H9 (cell line): ENCODE results near the gene CPA2. TPM values are rescaled to one million over a fixed set of nuclear protein-coding genes. Genes with fewer than 3 reads are reported as not detected.

Source experiments
- DNase-seq: peaks from one replicate; pipeline ENCODE4 v3.0.0-alpha.2; 2017
- H2AFZ ChIP-seq: one replicate; pipeline ENCODE4 v1.6.1; 2013; ENCODE audit warnings: mild to moderate bottlenecking, low read length, control low read depth, moderate library complexity
- H2AK5ac ChIP-seq: 2 replicates; pipeline ENCODE4 v1.6.1; 2013; ENCODE audit warnings: low read length, control low read depth, mixed read lengths; ENCODE audit not compliant: insufficient read length
- H2BK120ac ChIP-seq: one replicate; pipeline ENCODE4 v1.6.1; 2013; ENCODE audit warnings: low read depth, mild to moderate bottlenecking, low read length, control low read depth, inconsistent platforms; ENCODE audit not compliant: poor library complexity, severe bottlenecking
- H2BK12ac ChIP-seq: 2 replicates; pipeline ENCODE4 v1.6.1; 2013; ENCODE audit warnings: low read length, control low read depth, mixed read lengths, low read depth; ENCODE audit not compliant: insufficient read length
- H2BK15ac ChIP-seq: 2 replicates; pipeline ENCODE4 v1.6.1; 2013; ENCODE audit warnings: low read depth, low read length, control low read depth
- H2BK20ac ChIP-seq: one replicate; pipeline ENCODE4 v1.6.1; 2013; ENCODE audit warnings: low read depth, mild to moderate bottlenecking, low read length, control low read depth, inconsistent platforms; ENCODE audit not compliant: poor library complexity, severe bottlenecking
- H2BK5ac ChIP-seq: 2 replicates; pipeline ENCODE4 v1.6.1; 2013; ENCODE audit warnings: low read length, control low read depth, mixed read lengths; ENCODE audit not compliant: insufficient read length
- H3K14ac ChIP-seq: 2 replicates; pipeline ENCODE4 v1.6.1; 2013; ENCODE audit warnings: low read length, control low read depth; ENCODE audit not compliant: insufficient read depth
- H3K18ac ChIP-seq: 2 replicates; pipeline ENCODE4 v1.6.1; 2013; ENCODE audit warnings: low read depth, mild to moderate bottlenecking, mixed read lengths, low read length, control low read depth; ENCODE audit not compliant: insufficient read length
- H3K23ac ChIP-seq: 2 replicates; pipeline ENCODE4 v1.6.1; 2013; ENCODE audit warnings: low read length, control low read depth, mixed read lengths, low read depth; ENCODE audit not compliant: insufficient read length
- H3K23me2 ChIP-seq: 2 replicates; pipeline ENCODE4 v1.6.1; 2013; ENCODE audit warnings: low read depth, mild to moderate bottlenecking, mixed read lengths, low read length, control low read depth; ENCODE audit not compliant: insufficient read length, poor library complexity, severe bottlenecking
- H3K27ac ChIP-seq: 2 replicates; pipeline ENCODE4 v1.5.1; 2013; ENCODE audit warnings: low read length, control low read depth, mixed read lengths, low read depth; ENCODE audit not compliant: insufficient read length
- H3K27me3 ChIP-seq: 2 replicates; pipeline ENCODE4 v1.6.1; 2013; ENCODE audit warnings: low read length, control low read depth, inconsistent platforms; ENCODE audit not compliant: insufficient read depth
- H3K4ac ChIP-seq: 2 replicates; pipeline ENCODE4 v1.6.1; 2013; ENCODE audit warnings: low read depth, mild to moderate bottlenecking, control low read depth, inconsistent platforms, low read length, moderate library complexity
- H3K4me1 ChIP-seq: 2 replicates; pipeline ENCODE4 v1.6.1; 2013; ENCODE audit warnings: low read length, control low read depth, inconsistent platforms; ENCODE audit not compliant: insufficient read depth
- H3K4me2 ChIP-seq: 2 replicates; pipeline ENCODE4 v1.6.1; 2013; ENCODE audit warnings: low read length, control low read depth, mixed read lengths; ENCODE audit not compliant: insufficient read length, insufficient read depth
- H3K56ac ChIP-seq: 2 replicates; pipeline ENCODE4 v1.6.1; 2013; ENCODE audit warnings: low read depth, mild to moderate bottlenecking, mixed read lengths, low read length, control low read depth; ENCODE audit not compliant: insufficient read length
- H3K79me1 ChIP-seq: 2 replicates; pipeline ENCODE4 v1.6.1; 2013; ENCODE audit warnings: low read depth, mild to moderate bottlenecking, moderate library complexity, low read length, control low read depth, inconsistent platforms; ENCODE audit not compliant: insufficient read depth, poor library complexity, severe bottlenecking
- H3K79me2 ChIP-seq: 2 replicates; pipeline ENCODE4 v1.6.1; 2013; ENCODE audit warnings: low read length, control low read depth, inconsistent platforms; ENCODE audit not compliant: insufficient read depth
- H3K9ac ChIP-seq: 2 replicates; pipeline ENCODE4 v1.6.1; 2013; ENCODE audit warnings: low read length, control low read depth, mixed read lengths; ENCODE audit not compliant: insufficient read length; ENCODE audit errors: extremely low read depth
- H3K9me3 ChIP-seq: one replicate; pipeline ENCODE4 v1.6.1; 2013; ENCODE audit warnings: low read depth, low read length, inconsistent platforms; ENCODE audit not compliant: control insufficient read depth
- H3T11ph ChIP-seq: one replicate; pipeline ENCODE4 v1.6.1; 2013; ENCODE audit warnings: mild to moderate bottlenecking, low read length, control low read depth, inconsistent platforms
- H4K20me1 ChIP-seq: one replicate; pipeline ENCODE4 v1.6.1; 2013; ENCODE audit not compliant: control insufficient read depth, insufficient read length, insufficient read depth
- H4K5ac ChIP-seq: 2 replicates; pipeline ENCODE4 v1.6.1; 2013; ENCODE audit warnings: low read depth, mild to moderate bottlenecking, mixed read lengths, low read length, control low read depth; ENCODE audit not compliant: insufficient read length
- H4K8ac ChIP-seq: replicated peaks from 2 replicates; pipeline ENCODE4 v1.6.1; 2013; ENCODE audit warnings: low read length, control low read depth, mixed read lengths, low read depth; ENCODE audit not compliant: insufficient read length
- H4K91ac ChIP-seq: 2 replicates; pipeline ENCODE4 v1.6.1; 2013; ENCODE audit warnings: low read depth, mild to moderate bottlenecking, moderate library complexity, mixed read lengths, low read length, control low read depth; ENCODE audit not compliant: insufficient read length
- H3K27ac Mint-ChIP-seq, 3 experiments: 2 replicates in 2 of 3; 3 replicates in 1 of 3; pipeline ENCODE4 v1.8.0; 2020 to 2021; ENCODE audit warnings: mixed read lengths in 3 of 3, mild to moderate bottlenecking in 1 of 3, moderate library complexity in 1 of 3
- H3K27me3 Mint-ChIP-seq: 2 replicates; pipeline ENCODE4 v1.8.0; 2021; ENCODE audit warnings: low read depth, mild to moderate bottlenecking, moderate library complexity, mixed read lengths
- H3K36me3 Mint-ChIP-seq, 3 experiments: 2 replicates in 2 of 3; 3 replicates in 1 of 3; pipeline ENCODE4 v1.8.0; 2020 to 2021; ENCODE audit warnings: low read depth in 3 of 3, mixed read lengths in 3 of 3; ENCODE audit not compliant: insufficient read depth in 1 of 3
- H3K4me1 Mint-ChIP-seq, 2 experiments: 2 replicates each; pipeline ENCODE4 v1.8.0; 2020; ENCODE audit warnings: mixed read lengths in 2 of 2
- H3K4me3 Mint-ChIP-seq, 2 experiments: 2 replicates in 1 of 2; 3 replicates in 1 of 2; pipeline ENCODE4 v1.8.0; 2020 to 2021; ENCODE audit warnings: mild to moderate bottlenecking in 2 of 2, mixed read lengths in 2 of 2, moderate library complexity in 1 of 2
- H3K9me3 Mint-ChIP-seq, 2 experiments: 2 replicates in 1 of 2; 3 replicates in 1 of 2; pipeline ENCODE4 v1.8.0; 2020; ENCODE audit warnings: mild to moderate bottlenecking in 2 of 2, mixed read lengths in 2 of 2, moderate library complexity in 1 of 2
- WGBS: extraction: QIAGEN DNeasy Blood & Tissue Kit; methylation state at CpG from one replicate; pipeline ENCODE4 v1.1.7; 2013; ENCODE audit warnings: missing lambda C conversion rate, low lambda C conversion rate, mixed read lengths; ENCODE audit not compliant: insufficient read length; ENCODE audit errors: extremely low coverage; 5-methylcytosine and 5-hydroxymethylcytosine counted together
- total RNA-seq: library from RNA; stranded (reverse); gene quantifications from 2 replicates; pipeline ENCODE4 v1.2.1, GENCODE V29; 2021
- TF ChIP-seq, protein P1 (sequence below): fragments of 200-600 bp; sonication (generic); conservative IDR thresholded peaks from 3 replicates; pipeline ENCODE4 v1.8.0; 2021; ENCODE audit warnings: antibody characterized with exemption, mild to moderate bottlenecking

Gene CPA2
- total RNA-seq, 1 experiment from 2014 or later = not detected

DNA sequence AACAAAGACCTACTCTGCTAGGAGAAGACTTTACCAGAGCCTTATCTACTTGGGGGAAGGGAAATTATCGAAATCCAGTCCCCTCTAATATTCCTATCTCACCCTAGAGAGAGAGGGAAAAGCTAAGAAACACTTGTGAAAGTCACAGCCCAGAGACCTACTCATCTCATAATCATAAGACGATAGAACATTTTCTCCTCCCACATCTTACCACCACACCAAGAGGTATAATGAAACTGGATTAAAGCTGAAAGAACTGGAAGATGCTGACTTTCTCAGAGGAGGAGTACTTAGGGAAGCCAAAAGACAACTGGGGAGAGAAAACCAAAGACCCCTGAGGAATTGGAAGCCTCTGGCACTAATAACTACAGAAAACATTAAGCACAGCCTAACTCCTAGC, 67.2 kb downstream of the CPA2 start:
- Mint-ChIP-seq H3K4me1 (peaks cover 12 to 16% of the 10 kb centered on the region in 2 experiments), H3K27me3 (no peaks in the 10 kb centered on the region), H3K4me3 (no peak overlapping the region), H3K27ac (no peak overlapping the region), H3K36me3 (no peaks in the 10 kb centered on the region), H3K9me3 (no peaks in the 10 kb centered on the region)
- Histone ChIP-seq H3K79me2 (no peaks in the 10 kb centered on the region), H3K9ac (no peak overlapping the region), H4K5ac (no peak overlapping the region), H2BK12ac (no peak overlapping the region), H3K18ac (no peak overlapping the region), H3K27me3 (no peaks in the 10 kb centered on the region), H2AFZ (no peak overlapping the region), H3K23ac (no peak overlapping the region), H3K23me2 (no peaks in the 10 kb centered on the region), H4K20me1 (no peaks in the 10 kb centered on the region), H3K79me1 (no peaks in the 10 kb centered on the region), H3K56ac (no peak overlapping the region), H2BK20ac (no peak overlapping the region), H2BK15ac (no peak overlapping the region), H2BK5ac (no peak overlapping the region), H3K27ac (no peak overlapping the region), H4K8ac (no peak overlapping the region), H3K9me3 (no peaks in the 10 kb centered on the region), H3K14ac (no peak overlapping the region), H3T11ph (no peak overlapping the region), H3K4ac (no peak overlapping the region), H2AK5ac (no peak overlapping the region), H3K4me1 (peaks cover 6% of the 10 kb centered on the region; the same call in 1 of the 2 replicates), H2BK120ac (no peak overlapping the region), H4K91ac (no peak overlapping the region), H3K4me2 (no peak overlapping the region)
- WGBS = no CpG with 5 or more reads among the region's 2 CpGs
- TF ChIP-seq, protein P1, sequence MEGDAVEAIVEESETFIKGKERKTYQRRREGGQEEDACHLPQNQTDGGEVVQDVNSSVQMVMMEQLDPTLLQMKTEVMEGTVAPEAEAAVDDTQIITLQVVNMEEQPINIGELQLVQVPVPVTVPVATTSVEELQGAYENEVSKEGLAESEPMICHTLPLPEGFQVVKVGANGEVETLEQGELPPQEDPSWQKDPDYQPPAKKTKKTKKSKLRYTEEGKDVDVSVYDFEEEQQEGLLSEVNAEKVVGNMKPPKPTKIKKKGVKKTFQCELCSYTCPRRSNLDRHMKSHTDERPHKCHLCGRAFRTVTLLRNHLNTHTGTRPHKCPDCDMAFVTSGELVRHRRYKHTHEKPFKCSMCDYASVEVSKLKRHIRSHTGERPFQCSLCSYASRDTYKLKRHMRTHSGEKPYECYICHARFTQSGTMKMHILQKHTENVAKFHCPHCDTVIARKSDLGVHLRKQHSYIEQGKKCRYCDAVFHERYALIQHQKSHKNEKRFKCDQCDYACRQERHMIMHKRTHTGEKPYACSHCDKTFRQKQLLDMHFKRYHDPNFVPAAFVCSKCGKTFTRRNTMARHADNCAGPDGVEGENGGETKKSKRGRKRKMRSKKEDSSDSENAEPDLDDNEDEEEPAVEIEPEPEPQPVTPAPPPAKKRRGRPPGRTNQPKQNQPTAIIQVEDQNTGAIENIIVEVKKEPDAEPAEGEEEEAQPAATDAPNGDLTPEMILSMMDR = no peak
- DNase-seq = no peak
